GM12874 (cell line): Measurements from ENCODE around the gene ARVCF.

Source experiments
- TF ChIP-seq, protein P1 (sequence below): IDR thresholded peaks from 2 replicates; pipeline ENCODE4 v1.5.1; 2011; ENCODE audit warnings: low read depth, mild to moderate bottlenecking, control low read depth, low read length, moderate library complexity; ENCODE audit not compliant: insufficient read depth

The ARVCF gene

DNA sequence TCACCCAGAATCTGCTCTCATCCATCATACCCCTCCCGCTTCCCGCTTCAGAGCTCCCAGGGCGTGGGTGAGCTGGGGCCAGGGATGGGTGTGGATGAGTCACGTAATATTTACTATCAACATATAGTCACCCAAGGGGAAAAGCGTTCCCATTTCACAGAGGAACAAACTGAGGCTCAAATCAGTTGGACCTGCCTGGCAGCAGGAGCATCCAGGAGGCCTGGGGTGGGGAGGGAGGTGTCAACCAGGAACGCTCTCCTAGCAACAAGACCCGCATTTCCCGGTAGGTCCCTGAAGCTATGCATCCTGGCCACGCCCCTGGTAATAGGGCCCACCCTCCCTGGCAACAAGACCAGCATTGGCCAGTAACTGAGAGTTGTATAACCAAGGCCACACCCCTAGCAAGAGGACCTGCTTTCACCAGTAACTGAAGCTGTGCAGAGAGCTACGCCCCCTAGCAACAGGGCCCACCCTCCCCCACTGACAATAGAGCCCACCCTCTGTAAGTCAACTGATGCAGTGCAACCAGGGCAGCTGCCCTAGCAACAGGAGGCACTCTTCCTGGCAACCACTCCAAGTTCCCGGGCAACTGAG is 42.3 kb downstream of the ARVCF start:
- TF ChIP-seq, protein P1, sequence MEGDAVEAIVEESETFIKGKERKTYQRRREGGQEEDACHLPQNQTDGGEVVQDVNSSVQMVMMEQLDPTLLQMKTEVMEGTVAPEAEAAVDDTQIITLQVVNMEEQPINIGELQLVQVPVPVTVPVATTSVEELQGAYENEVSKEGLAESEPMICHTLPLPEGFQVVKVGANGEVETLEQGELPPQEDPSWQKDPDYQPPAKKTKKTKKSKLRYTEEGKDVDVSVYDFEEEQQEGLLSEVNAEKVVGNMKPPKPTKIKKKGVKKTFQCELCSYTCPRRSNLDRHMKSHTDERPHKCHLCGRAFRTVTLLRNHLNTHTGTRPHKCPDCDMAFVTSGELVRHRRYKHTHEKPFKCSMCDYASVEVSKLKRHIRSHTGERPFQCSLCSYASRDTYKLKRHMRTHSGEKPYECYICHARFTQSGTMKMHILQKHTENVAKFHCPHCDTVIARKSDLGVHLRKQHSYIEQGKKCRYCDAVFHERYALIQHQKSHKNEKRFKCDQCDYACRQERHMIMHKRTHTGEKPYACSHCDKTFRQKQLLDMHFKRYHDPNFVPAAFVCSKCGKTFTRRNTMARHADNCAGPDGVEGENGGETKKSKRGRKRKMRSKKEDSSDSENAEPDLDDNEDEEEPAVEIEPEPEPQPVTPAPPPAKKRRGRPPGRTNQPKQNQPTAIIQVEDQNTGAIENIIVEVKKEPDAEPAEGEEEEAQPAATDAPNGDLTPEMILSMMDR = no peak

- TF ChIP-seq, protein P1 = no peak
Measured at GRCh38 chr22:19973551-19974267, 42.9 kb downstream of the ARVCF start.

DNA sequence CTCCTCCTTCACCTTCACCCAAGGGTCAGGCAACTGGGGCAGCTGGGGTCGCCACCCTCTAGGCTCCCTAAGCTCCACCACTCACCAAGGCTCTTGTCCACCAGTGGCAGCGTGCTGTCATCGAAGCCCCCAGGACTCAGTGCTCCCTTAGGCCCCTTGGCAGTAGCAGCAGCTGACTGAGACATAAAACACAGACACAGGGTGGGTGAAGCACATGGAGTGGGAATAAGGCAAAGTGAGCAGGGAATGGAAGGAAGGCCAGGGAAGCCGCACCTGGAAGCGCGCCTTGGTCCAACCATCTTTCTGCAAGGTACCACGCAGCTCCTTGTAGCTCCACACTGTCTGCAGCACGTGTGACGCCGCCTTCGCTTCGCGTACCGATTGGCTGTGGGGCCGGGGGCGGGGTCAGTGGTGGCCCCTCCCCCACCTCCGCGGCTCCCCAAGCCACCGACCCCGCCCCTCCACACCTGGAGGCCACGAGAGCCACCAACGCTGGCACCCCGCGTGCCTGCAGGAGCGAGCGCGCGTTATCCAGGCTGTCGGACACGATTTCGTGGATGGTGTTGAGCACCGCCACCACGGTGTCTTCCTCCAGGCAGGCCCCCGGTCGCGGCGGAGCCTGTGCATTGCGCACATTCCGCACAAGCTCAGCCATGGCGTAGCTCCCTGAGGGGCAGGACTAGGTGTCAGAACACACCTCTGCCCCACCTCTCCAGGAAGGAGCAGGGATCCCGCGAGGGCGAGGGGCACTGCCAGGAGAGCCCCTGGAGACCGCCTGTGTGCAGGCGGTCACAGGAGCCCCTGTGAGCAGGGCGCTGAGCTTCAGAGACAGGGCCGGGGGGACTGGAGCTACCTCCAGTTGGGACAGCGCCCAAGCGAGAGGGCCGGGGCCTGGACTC is 43.7 kb downstream of the ARVCF start:
- TF ChIP-seq, protein P1 = no peak

DNA sequence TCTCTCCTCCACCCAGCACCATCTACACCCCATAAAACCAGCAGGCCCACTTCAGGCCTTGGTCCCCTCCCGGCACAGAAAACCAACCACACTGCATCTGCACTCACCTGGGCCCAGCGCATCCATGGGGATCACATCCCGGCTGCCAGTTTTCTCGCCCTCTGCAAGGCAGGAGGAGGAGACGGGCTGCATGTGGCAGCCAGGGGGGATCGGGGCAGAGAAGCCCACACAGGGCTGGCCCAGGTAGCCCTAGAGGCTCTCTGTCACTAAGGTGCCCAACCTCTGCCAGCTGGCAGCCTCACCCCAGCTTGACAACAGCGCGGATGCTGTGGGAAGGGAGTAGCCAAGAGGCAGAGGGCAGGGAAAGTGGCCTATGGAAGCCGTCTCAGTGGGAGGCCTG is 44.4 kb downstream of the ARVCF start:
- TF ChIP-seq, protein P1 = no peak

- TF ChIP-seq, protein P1 = no peak
Measured at GRCh38 chr22:19971276-19972124, 45.1 kb downstream of the ARVCF start.

- TF ChIP-seq, protein P1 = peak; percentile 99
Measured at GRCh38 chr22:19970479-19971275, 45.9 kb downstream of the ARVCF start.
